HG02885 (cell line): ENCODE data around the gene PEX12.
"Not testable (repeated sequence)": the region's sequence is repeated elsewhere in the genome, so short reads cannot be mapped to it uniquely, and the experiment has no call there.

Source experiments
- ATAC-seq: cut with Tn5 transposase; IDR thresholded peaks from one replicate; pipeline ENCODE4 v1.9.1; 2021; ENCODE audit warnings: mild to moderate bottlenecking; ENCODE audit not compliant: unreplicated experiment, poor library complexity

Gene PEX12

GRCh38 chr17:35584061-35584460 lies 5.7 kb upstream of the PEX12 start:
- no peak for ATAC-seq

- ATAC-seq, result no peak
These were observed 610 bp upstream of the PEX12 start for GRCh38 chr17:35578929-35579432.

- ATAC-seq, result no peak
These were observed 558 bp downstream of the PEX12 start for GRCh38 chr17:35577830-35578196.

- no peak for ATAC-seq
These were observed 2.6 kb downstream of the PEX12 start for GRCh38 chr17:35575759-35576158.

GRCh38 chr17:35569405-35569804 lies 9.0 kb downstream of the PEX12 start:
- no peak for ATAC-seq

- no peak for ATAC-seq
These were observed 9.8 kb downstream of the PEX12 start for GRCh38 chr17:35568561-35568960.

GRCh38 chr17:35566968-35567367 lies 11.4 kb downstream of the PEX12 start:
- ATAC-seq, result no peak

GRCh38 chr17:35563181-35563580 lies 15.2 kb downstream of the PEX12 start:
- ATAC-seq, result not testable (repeated sequence)

GRCh38 chr17:35560703-35561102 lies 17.7 kb downstream of the PEX12 start, which contains the start of gene SLFN14:
SLFN14 (minus strand) TSS chr17:35560819; CDS start chr17:35558062, 2,757 bp downstream.
- ATAC-seq, result no peak

- no peak for ATAC-seq
These were observed 18.7 kb downstream of the PEX12 start for GRCh38 chr17:35559495-35560210.

GRCh38 chr17:35557353-35557752 lies 21.0 kb downstream of the PEX12 start:
- no peak for ATAC-seq

- ATAC-seq, result no peak
These were observed 22.7 kb downstream of the PEX12 start for GRCh38 chr17:35555691-35556090.

GRCh38 chr17:35554668-35555067 lies 23.7 kb downstream of the PEX12 start:
- no peak for ATAC-seq

GRCh38 chr17:35553310-35553709 lies 25.1 kb downstream of the PEX12 start:
- ATAC-seq, result no peak

GRCh38 chr17:35548978-35549377 lies 29.4 kb downstream of the PEX12 start:
- ATAC-seq, result no peak

- no peak for ATAC-seq
These were observed 30.1 kb downstream of the PEX12 start for GRCh38 chr17:35548208-35548810.

GRCh38 chr17:35546487-35546886 lies 31.9 kb downstream of the PEX12 start:
- ATAC-seq, result no peak

- ATAC-seq, result no peak
These were observed 33.2 kb downstream of the PEX12 start for GRCh38 chr17:35545150-35545549.

GRCh38 chr17:35543856-35544255 lies 34.5 kb downstream of the PEX12 start:
- ATAC-seq, result no peak

- ATAC-seq, result no peak
These were observed 35.4 kb downstream of the PEX12 start for GRCh38 chr17:35542990-35543389.

GRCh38 chr17:35541434-35541833 lies 36.9 kb downstream of the PEX12 start:
- ATAC-seq, result no peak
